ENCODE results near the gene ALB.

Gene ALB

DNA sequence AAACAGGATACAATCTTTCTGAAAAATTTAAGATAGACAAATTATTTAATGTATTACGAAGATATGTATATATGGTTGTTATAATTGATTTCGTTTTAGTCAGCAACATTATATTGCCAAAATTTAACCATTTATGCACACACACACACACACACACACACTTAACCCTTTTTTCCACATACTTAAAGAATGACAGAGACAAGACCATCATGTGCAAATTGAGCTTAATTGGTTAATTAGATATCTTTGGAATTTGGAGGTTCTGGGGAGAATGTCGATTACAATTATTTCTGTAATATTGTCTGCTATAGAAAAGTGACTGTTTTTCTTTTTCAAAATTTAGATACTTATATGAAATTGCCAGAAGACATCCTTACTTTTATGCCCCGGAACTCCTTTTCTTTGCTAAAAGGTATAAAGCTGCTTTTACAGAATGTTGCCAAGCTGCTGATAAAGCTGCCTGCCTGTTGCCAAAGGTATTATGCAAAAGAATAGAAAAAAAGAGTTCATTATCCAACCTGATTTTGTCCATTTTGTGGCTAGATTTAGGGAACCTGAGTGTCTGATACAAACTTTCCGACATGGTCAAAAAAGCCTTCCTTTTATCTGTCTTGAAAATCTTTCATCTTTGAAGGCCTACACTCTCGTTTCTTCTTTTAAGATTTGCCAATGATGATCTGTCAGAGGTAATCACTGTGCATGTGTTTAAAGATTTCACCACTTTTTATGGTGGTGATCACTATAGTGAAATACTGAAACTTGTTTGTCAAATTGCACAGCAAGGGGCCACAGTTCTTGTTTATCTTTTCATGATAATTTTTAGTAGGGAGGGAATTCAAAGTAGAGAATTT lies 5.2 kb downstream of the ALB start:
- FAIRE-seq = no peak

DNA sequence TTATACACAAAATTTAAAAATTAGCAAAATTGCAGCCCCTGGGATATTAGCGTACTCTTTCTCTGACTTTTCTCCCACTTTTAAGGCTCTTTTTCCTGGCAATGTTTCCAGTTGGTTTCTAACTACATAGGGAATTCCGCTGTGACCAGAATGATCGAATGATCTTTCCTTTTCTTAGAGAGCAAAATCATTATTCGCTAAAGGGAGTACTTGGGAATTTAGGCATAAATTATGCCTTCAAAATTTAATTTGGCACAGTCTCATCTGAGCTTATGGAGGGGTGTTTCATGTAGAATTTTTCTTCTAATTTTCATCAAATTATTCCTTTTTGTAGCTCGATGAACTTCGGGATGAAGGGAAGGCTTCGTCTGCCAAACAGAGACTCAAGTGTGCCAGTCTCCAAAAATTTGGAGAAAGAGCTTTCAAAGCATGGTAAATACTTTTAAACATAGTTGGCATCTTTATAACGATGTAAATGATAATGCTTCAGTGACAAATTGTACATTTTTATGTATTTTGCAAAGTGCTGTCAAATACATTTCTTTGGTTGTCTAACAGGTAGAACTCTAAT lies 6.0 kb downstream of the ALB start:
- FAIRE-seq = no peak

DNA sequence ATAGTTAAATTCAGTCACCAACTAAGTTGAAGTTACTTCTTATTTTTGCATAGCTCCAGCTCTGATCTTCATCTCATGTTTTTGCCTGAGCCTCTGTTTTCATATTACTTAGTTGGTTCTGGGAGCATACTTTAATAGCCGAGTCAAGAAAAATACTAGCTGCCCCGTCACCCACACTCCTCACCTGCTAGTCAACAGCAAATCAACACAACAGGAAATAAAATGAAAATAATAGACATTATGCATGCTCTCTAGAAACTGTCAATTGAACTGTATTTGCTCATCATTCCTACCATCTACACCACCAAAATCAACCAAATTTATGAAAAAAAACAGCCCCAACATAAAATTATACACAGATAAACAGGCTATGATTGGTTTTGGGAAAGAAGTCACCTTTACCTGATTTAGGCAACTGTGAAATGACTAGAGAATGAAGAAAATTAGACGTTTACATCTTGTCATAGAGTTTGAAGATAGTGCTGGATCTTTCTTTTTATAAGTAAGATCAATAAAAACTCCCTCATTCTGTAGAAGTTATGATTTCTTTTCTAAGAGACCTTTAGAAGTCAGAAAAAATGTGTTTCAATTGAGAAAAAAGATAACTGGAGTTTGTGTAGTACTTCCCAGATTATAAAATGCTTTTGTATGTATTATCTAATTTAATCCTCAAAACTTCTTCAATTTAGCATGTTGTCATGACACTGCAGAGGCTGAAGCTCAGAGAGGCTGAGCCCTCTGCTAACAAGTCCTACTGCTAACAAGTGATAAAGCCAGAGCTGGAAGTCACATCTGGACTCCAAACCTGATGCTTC lies 7.0 kb downstream of the ALB start:
- no peak for FAIRE-seq

DNA sequence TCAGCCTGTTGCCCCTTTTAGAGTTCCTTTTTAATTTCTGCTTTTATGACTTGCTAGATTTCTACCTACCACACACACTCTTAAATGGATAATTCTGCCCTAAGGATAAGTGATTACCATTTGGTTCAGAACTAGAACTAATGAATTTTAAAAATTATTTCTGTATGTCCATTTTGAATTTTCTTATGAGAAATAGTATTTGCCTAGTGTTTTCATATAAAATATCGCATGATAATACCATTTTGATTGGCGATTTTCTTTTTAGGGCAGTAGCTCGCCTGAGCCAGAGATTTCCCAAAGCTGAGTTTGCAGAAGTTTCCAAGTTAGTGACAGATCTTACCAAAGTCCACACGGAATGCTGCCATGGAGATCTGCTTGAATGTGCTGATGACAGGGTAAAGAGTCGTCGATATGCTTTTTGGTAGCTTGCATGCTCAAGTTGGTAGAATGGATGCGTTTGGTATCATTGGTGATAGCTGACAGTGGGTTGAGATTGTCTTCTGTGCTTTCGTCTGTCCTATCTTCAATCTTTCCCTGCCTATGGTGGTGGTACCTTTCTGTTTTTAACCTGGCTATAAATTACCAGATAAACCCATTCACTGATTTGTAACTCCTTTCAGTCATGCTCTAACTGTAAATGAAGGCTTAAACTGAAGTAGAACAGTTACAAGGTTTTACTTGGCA lies 7.8 kb downstream of the ALB start:
- no peak for FAIRE-seq

DNA sequence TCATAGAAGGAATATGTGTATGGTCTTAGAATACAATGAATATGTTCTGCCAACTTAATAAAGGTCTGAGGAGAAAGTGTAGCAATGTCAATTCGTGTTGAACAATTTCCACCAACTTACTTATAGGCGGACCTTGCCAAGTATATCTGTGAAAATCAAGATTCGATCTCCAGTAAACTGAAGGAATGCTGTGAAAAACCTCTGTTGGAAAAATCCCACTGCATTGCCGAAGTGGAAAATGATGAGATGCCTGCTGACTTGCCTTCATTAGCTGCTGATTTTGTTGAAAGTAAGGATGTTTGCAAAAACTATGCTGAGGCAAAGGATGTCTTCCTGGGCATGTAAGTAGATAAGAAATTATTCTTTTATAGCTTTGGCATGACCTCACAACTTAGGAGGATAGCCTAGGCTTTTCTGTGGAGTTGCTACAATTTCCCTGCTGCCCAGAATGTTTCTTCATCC lies 9.2 kb downstream of the ALB start:
- no peak for FAIRE-seq

DNA sequence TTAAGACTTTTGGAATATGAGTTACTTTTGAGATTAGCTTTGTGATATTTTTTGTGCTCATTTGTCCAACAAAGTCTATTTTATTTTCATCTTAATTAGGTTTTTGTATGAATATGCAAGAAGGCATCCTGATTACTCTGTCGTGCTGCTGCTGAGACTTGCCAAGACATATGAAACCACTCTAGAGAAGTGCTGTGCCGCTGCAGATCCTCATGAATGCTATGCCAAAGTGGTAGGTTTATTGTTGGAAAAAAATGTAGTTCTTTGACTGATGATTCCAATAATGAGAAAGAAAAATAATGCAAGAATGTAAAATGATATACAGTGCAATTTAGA lies 10.8 kb downstream of the ALB start:
- no peak for FAIRE-seq

DNA sequence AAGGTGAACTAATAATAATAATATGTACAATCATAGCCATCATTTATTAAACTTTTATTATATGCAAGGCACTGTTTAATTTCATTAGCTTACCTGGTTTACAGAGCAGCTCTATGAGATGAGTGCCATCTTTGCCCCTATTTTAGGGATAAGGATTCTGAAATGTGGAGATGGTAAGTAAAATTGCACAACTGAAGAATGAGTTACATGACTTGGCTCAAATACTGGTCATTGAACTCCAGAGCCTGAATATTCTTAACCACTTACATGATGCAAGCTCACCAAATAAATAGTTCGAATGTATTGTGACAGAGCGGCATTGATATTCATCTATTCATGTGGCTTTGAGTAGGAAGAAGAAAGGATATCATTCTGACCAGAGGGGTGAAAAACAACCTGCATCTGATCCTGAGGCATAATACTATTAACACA lies 11.7 kb downstream of the ALB start:
- FAIRE-seq = no peak

DNA sequence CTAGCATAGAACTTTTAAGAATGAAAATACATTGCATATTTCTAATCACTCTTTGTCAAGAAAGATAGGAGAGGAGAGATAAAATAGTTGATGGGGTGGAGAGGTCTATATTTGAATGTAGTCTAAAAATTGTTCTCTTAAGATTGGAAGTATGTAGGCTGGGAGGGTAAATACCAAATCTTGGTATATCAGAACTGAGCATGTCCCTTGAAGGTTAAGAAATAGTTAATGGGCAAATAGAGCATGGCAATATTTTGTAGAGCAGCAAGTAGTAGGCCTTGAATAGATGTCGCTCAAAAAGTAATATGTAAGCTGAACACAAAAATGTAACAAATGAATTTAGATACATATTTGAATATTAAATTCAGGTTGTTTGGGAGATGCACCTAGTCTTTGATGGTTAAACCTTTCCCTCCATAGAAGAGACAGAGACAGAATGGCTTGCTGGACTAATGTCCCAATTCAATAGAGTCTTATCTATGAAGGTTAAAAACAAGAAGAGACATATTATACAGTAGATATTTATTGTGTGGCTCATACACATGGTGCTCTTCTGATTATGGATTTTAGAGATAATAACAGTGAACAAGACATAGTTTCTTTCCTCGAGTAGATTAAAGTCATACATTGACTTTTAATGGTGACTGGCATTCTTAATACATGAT lies 12.5 kb downstream of the ALB start:
- no peak for FAIRE-seq

DNA sequence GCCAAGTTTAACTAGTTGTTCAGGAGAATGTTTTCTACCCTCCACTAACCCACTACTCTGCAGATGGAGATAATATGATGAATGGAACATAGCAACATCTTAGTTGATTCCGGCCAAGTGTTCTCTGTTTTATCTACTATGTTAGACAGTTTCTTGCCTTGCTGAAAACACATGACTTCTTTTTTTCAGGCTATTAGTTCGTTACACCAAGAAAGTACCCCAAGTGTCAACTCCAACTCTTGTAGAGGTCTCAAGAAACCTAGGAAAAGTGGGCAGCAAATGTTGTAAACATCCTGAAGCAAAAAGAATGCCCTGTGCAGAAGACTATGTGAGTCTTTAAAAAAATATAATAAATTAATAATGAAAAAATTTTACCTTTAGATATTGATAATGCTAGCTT lies 13.3 kb downstream of the ALB start:
- FAIRE-seq = no peak

DNA sequence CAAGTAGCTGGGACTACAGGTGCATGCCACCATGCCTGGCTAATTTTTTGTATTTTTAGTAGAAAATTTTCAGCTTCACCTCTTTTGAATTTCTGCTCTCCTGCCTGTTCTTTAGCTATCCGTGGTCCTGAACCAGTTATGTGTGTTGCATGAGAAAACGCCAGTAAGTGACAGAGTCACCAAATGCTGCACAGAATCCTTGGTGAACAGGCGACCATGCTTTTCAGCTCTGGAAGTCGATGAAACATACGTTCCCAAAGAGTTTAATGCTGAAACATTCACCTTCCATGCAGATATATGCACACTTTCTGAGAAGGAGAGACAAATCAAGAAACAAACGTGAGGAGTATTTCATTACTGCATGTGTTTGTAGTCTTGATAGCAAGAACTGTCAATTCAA lies 13.9 kb downstream of the ALB start:
- no peak for FAIRE-seq

DNA sequence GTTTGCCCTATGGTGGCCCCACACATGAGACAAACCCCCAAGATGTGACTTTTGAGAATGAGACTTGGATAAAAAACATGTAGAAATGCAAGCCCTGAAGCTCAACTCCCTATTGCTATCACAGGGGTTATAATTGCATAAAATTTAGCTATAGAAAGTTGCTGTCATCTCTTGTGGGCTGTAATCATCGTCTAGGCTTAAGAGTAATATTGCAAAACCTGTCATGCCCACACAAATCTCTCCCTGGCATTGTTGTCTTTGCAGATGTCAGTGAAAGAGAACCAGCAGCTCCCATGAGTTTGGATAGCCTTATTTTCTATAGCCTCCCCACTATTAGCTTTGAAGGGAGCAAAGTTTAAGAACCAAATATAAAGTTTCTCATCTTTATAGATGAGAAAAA lies 14.6 kb downstream of the ALB start:
- FAIRE-seq = no peak

DNA sequence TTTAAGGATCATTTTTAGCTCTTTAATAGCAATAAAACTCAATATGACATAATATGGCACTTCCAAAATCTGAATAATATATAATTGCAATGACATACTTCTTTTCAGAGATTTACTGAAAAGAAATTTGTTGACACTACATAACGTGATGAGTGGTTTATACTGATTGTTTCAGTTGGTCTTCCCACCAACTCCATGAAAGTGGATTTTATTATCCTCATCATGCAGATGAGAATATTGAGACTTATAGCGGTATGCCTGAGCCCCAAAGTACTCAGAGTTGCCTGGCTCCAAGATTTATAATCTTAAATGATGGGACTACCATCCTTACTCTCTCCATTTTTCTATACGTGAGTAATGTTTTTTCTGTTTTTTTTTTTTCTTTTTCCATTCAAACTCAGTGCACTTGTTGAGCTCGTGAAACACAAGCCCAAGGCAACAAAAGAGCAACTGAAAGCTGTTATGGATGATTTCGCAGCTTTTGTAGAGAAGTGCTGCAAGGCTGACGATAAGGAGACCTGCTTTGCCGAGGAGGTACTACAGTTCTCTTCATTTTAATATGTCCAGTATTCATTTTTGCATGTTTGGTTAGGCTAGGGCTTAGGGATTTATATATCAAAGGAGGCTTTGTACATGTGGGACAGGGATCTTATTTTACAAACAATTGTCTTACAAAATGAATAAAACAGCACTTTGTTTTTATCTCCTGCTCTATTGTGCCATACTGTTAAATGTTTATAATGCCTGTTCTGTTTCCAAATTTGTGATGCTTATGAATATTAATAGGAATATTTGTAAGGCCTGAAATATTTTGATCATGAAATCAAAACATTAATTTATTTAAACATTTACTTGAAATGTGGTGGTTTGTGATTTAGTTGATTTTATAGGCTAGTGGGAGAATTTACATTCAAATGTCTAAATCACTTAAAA lies 15.3 kb downstream of the ALB start:
- no peak for FAIRE-seq

DNA sequence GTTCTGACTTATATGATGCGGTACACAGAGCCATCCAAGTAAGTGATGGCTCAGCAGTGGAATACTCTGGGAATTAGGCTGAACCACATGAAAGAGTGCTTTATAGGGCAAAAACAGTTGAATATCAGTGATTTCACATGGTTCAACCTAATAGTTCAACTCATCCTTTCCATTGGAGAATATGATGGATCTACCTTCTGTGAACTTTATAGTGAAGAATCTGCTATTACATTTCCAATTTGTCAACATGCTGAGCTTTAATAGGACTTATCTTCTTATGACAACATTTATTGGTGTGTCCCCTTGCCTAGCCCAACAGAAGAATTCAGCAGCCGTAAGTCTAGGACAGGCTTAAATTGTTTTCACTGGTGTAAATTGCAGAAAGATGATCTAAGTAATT lies 16.5 kb downstream of the ALB start:
- FAIRE-seq = no peak

DNA sequence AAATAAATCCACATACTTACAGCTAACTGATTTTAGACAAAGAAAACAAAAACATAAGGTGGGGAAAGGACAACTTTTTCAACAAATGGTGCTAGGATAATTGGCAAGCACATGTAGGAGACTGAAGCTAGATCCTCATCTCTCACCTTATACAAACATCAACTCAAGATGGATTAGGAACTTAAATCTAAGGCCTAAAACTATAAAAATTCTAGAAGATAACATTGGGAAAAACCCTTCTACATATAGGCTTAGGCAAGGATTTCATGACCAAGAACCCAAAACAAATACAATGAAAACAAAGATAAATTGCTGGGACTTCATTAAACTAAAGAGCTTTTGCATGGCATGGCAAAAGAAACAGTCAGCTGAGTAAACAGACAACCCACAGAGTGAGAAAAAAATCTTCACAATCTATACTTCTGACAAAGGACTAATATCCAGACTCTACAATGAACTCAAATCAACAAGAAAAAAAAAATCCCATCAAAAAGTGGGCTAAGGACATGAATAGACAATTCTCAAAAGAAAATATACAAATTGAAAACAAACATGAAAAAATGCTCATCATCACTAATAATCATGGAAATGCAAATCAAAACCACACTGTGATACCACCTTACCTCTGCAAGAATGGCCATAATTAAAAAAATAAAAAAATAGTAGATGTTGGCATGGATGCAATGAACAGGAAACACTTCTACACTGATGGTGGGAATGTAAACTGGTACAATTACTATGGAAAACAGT lies 17.8 kb downstream of the ALB start:
- FAIRE-seq = no peak

DNA sequence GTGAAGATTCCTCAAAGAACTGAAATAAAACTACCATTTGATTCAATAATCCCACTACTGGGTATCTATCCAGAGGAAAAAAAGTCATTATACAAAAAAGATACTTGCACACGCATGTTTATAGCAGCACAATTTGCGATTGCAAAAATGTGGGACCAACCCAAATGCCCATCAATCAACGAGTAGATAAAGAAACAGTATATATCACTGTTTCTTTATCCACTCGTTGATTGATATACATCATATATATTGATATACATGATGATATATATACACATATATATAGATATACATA lies 18.3 kb downstream of the ALB start:
- FAIRE-seq = no peak

DNA sequence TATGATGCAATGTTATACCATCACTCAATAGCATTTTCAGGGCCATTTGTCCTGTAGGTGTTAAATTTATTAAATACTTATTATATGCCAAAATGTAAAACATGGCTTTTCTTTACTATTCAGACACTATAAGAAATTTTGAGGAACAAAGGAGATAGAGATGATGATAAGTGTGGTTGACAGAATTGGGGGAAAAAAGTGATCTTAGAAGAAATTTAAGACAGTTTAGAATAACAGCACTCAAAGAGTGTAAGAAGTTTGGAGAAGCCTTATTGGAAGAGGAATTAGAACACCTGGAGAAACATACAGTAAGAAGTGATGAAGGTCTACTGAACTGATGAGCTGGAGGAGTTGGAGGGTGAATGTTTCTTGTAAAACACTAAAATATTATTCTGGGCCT lies 19.1 kb downstream of the ALB start:
- no peak for FAIRE-seq

DNA sequence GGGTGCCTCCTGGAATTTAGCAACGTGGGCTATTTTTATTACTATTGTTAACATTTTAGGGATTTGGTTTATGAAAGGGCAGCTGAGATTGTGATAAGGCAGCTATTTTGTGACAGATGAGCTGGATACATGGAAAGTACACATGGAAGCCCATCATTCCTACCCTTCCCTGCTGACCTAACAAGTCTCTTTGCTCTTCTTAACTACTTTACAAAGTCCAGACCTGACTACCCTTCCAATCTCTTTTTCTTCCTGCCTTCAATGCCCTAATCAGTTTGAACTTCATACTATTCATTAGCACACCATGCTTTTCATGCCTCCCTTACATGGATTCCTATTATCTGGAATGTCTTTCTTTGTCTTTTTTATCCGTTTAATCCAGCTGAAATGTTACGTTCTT lies 22.6 kb downstream of the ALB start:
- no peak for FAIRE-seq

DNA sequence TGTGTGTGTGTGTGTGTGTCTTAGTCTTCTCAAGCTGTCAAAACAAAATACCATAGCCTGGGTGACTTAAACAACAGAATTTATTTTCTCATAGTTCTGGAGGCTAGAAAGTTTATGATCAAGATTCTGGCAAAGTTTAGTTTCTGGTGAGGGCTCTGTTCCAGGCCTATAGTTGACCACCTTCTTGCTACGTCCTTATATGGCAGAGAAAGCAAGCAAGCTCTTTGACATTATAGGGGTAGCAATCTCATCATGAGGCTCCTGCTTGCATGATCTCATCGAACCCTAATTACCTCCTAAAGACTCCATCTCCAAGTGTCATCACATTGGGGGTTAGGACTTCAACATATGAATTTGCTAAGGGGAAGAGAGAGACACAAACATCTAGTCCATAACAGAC lies 25.0 kb downstream of the ALB start:
- no peak for FAIRE-seq

DNA sequence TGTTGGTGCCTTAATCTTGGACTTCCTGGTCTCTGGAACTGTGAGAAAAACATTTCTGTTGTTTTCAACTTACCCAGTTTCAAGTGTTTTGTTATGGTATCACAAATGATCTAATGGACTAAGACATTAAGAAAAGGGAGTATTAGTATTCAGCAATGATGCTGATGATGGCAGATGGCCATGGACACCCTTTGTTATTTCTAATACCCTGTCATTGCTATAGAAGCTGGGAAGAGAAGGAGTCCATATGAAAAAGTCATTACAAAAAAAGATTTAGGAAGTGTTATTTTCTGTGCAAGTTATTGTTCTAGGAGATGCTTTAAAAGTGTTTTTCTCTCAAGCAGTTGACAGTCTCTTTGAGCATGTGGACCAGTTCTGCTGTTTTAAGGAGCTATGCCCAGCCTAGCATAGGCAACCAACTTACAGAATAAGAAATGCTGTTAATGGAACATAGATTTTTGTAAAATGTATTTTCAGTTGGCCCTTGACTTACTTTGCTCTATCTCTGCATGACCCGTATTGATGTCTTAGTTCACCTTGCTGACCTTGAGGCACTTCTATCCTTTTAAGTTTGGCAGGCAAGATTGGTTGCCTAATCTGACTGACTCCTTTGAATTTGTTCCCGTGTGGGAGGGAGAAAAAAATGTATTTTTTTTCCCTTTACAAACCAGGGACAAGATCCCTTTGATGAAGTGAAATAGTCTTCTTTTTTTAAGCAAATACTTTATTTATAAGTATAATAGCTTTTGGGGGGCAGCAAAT lies 25.9 kb downstream of the ALB start:
- FAIRE-seq = no peak

DNA sequence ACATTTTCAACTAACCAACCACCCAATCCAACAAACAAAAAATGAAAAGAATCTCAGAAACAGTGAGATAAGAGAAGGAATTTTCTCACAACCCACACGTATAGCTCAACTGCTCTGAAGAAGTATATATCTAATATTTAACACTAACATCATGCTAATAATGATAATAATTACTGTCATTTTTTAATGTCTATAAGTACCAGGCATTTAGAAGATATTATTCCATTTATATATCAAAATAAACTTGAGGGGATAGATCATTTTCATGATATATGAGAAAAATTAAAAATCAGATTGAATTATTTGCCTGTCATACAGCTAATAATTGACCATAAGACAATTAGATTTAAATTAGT lies 27.7 kb downstream of the ALB start:
- FAIRE-seq = no peak

All from A204.1 (cell line).